ENCODE measurements around the gene TTLL9.

GRCh38 chr20:31869942-31870725 lies at the start of gene TTLL9, which contains the start of gene DUSP15:
- no peak for TF ChIP-seq POLR2AphosphoS5 (IDR thresholded peaks at IDR 0.05)
- TF ChIP-seq, protein P1, sequence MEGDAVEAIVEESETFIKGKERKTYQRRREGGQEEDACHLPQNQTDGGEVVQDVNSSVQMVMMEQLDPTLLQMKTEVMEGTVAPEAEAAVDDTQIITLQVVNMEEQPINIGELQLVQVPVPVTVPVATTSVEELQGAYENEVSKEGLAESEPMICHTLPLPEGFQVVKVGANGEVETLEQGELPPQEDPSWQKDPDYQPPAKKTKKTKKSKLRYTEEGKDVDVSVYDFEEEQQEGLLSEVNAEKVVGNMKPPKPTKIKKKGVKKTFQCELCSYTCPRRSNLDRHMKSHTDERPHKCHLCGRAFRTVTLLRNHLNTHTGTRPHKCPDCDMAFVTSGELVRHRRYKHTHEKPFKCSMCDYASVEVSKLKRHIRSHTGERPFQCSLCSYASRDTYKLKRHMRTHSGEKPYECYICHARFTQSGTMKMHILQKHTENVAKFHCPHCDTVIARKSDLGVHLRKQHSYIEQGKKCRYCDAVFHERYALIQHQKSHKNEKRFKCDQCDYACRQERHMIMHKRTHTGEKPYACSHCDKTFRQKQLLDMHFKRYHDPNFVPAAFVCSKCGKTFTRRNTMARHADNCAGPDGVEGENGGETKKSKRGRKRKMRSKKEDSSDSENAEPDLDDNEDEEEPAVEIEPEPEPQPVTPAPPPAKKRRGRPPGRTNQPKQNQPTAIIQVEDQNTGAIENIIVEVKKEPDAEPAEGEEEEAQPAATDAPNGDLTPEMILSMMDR (IDR thresholded peaks at IDR 0.05) = no peak

Measured in breast epithelium (tissue), 3 donors.